ENCODE measurements around the gene EMILIN2.

EMILIN2 gene

DNA sequence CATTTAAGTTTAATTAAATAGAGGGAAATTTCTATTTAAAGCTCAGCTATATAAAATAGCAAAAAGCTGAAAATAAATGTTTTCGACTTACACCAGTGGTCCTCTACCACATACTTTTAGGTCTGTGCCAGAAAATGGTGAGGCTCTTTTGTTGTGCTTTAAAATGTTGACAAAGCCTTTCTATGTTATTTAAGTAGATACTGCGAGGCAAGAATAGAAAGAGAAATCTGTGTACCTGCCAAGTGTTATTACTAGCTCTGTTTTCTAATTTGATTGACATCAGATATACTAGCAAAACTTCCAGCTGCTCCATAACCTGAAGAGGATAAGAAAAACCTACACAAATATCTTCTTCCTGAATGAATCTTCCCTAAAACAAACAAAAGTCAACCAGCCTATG lies 112.5 kb downstream of the EMILIN2 start:
- DNase-seq, result no peak

DNA sequence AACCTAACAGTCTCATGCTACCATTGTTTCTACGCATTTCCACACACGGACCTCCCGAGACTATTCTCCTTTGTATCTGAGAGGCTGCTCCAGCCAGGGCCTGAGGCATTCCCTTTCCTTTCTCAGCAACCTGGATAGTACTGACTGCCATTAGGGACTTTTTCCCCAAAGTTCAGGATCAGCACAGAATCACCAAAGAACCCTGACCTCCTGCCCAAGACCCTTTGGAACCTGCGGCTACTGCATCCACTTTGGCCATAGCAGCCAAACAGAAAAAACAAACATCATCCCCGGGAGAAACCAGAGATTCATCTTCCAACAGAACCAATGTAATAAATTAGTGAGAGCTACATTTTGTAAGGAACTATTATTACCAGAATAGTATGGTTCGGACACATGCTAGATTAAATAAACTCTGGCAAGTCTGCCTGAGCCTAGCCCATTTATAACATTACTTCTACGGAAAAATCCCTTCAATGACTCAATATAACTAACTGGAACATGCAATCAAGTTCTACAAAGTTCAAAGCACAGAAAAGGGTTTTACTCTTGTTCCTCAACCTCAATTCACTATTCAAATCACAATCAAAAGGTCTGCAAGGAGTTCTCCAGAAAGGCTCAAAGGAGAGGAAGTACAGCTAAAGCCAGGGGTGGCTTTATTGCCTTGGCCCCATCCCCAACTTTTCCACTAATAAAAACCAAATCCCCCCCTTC lies 114.3 kb downstream of the EMILIN2 start:
- no peak for DNase-seq

DNA sequence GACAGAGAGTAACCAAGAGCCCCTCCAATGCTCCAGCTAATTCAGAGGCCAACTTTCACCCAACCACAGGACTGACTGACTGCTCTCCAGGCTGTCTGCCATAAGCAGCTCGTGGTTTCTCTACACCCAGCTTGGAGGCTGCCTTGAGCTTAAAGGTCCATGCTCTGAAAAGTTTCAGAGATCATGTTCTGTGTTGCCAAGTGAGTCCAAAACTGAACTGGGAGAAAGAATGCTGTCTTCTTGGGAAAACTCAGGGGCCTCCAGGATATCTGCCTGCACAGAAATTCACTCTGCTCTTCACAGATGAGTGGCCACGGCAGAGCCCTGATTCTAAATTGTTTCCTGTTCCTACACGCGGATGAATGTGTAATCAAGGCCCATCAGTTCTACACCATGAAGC lies 115.0 kb downstream of the EMILIN2 start:
- no peak for DNase-seq

DNA sequence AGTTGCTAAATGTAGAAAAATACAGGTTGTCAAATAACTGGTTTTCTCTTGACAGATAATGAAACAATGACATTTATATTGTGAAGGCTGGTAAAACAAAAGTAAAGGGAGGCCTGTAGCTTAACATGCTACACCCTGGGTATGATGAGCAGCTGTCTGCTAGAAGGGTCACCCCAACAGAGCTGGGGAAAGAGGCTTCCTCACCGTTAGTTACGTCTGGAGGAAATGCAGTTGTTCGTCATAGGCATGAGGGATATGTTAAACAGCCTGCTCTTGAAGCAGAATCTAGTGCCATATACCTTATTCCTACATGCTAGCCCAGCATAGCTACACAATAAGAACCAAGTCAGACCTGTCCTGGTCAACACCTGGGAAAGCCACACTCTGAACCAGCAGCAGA lies 116.2 kb downstream of the EMILIN2 start:
- no peak for DNase-seq

DNA sequence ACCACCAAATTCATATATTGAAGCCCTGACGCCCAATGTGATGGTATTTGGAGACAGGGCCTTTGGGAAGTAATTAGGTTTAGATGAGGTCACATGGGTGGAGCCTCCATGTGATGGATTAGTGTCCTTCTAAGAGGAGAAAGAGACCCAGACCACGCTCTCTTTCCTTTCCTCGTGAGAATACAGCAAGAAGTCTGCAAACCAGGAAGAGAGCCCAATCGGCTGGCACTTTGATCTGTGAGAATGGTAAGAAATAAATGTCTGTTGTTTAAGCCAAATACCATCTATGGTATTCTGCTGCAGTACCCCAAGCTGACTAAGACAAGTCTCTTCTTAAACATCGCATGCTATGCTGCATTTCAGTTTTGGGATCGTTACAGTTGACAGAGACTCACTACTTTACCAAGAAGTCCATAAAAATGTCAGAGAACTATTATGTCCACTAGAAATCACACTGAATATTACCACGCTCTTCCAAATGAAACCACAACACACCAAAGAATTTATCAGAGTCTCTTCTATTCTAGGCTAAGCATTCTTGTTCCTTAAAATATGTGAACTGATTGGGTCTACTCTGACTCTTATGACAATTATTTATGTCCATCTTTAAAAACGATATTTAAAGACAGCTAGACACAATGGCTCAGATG lies 117.7 kb downstream of the EMILIN2 start:
- no peak for DNase-seq
